Mesendoderm (in vitro differentiated cells): ENCODE measurements around the gene DPYSL4.
"Not testable (repeated sequence)": the region's sequence is repeated elsewhere in the genome, so short reads cannot be mapped to it uniquely, and the experiment has no call there.

Source experiments
- DNase-seq: peaks from one replicate; pipeline ENCODE4 v3.0.0; 2013
- H2AK5ac ChIP-seq: 2 replicates; pipeline ENCODE4 v1.6.1; 2013; ENCODE audit warnings: low read length, inconsistent platforms
- H2BK120ac ChIP-seq: 2 replicates; pipeline ENCODE4 v1.6.1; 2013; ENCODE audit warnings: low read depth, mild to moderate bottlenecking, low read length, moderate library complexity, mixed read lengths
- H2BK15ac ChIP-seq: replicated peaks from 2 replicates; pipeline ENCODE4 v1.6.1; 2013; ENCODE audit warnings: low read depth, mild to moderate bottlenecking, moderate library complexity
- H2BK5ac ChIP-seq: 2 replicates; pipeline ENCODE4 v1.6.1; 2013; ENCODE audit warnings: low read length, inconsistent platforms
- H3K18ac ChIP-seq: 2 replicates; pipeline ENCODE4 v1.6.1; 2013; ENCODE audit warnings: mild to moderate bottlenecking, low read length, mixed read lengths
- H3K23ac ChIP-seq: one replicate; pipeline ENCODE4 v1.6.1; 2013; ENCODE audit warnings: low read length
- H3K27ac ChIP-seq: 2 replicates; pipeline ENCODE4 v1.5.1; 2013; ENCODE audit warnings: low read depth, mild to moderate bottlenecking, inconsistent platforms, low read length, moderate library complexity
- H3K27me3 ChIP-seq: 2 replicates; pipeline ENCODE4 v1.6.1; 2013; ENCODE audit warnings: low read length, control low read depth, mild to moderate bottlenecking, inconsistent platforms; ENCODE audit not compliant: insufficient read depth, poor library complexity
- H3K36me3 ChIP-seq: 2 replicates; pipeline ENCODE4 v1.6.1; 2013; ENCODE audit warnings: low read length, inconsistent platforms; ENCODE audit not compliant: control insufficient read depth, insufficient read depth
- H3K4ac ChIP-seq: one replicate; pipeline ENCODE4 v1.6.1; 2013; ENCODE audit warnings: low read depth, mild to moderate bottlenecking, low read length, moderate library complexity
- H3K4me1 ChIP-seq: 2 replicates; pipeline ENCODE4 v1.6.1; 2013; ENCODE audit warnings: low read depth, low read length, inconsistent platforms; ENCODE audit not compliant: control insufficient read depth
- H3K4me2 ChIP-seq: 2 replicates; pipeline ENCODE4 v1.6.1; 2013; ENCODE audit warnings: low read length
- H3K4me3 ChIP-seq: 2 replicates; pipeline ENCODE4 v1.5.1; 2013; ENCODE audit warnings: mild to moderate bottlenecking, low read length
- H3K56ac ChIP-seq: one replicate; pipeline ENCODE4 v1.6.1; 2013; ENCODE audit warnings: low read length
- H3K79me1 ChIP-seq: 2 replicates; pipeline ENCODE4 v1.6.1; 2013; ENCODE audit warnings: low read length, inconsistent platforms
- H3K79me2 ChIP-seq: 2 replicates; pipeline ENCODE4 v1.6.1; 2013; ENCODE audit warnings: mild to moderate bottlenecking, low read length; ENCODE audit not compliant: control insufficient read depth, insufficient read depth
- H3K9ac ChIP-seq: 2 replicates; pipeline ENCODE4 v1.6.1; 2013; ENCODE audit warnings: low read length, inconsistent platforms
- H4K5ac ChIP-seq: one replicate; pipeline ENCODE4 v1.6.1; 2013; ENCODE audit warnings: low read length
- H4K8ac ChIP-seq: one replicate; pipeline ENCODE4 v1.6.1; 2013; ENCODE audit warnings: low read depth, mild to moderate bottlenecking, control low read depth, low read length, moderate library complexity
- WGBS: extraction: QIAGEN DNeasy Blood & Tissue Kit; methylation state at CpG from one replicate; pipeline ENCODE4 v1.1.7; 2013; ENCODE audit warnings: low lambda C conversion rate, missing lambda C conversion rate; ENCODE audit not compliant: insufficient coverage; ENCODE audit errors: extremely low coverage; 5-methylcytosine and 5-hydroxymethylcytosine counted together

The DPYSL4 gene

DNA sequence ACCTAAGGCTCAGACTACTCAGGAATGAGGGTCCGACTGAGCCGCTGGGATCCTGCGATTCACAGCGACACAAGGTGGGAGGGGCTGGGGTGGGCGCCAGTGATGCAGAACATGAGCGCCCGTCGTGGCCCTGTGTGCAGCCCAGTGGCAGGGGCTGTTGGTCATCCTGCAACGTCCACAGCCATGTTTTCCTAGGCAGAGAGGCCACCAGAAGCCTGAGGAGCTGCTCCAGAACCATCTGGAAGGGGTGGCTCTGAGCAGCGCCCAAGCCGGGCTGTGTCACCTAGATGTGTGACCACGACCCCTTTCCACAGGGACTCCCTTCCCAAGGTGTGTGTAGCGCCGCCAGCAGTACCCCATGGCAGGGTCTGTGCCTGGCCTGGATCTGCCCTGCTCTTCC lies 24.5 kb downstream of the DPYSL4 start:
- Histone ChIP-seq H4K5ac (no peak overlapping the region), H3K27ac (no peak overlapping the region), H3K56ac (no peak overlapping the region), H3K4ac (no peak overlapping the region), H3K18ac (no peak overlapping the region), H2BK120ac (no peak overlapping the region), H2AK5ac (no peak overlapping the region), H2BK15ac (no peak overlapping the region), H3K27me3 (no peaks in the 10 kb centered on the region), H4K8ac (no peak overlapping the region), H3K23ac (no peak overlapping the region), H2BK5ac (no peak overlapping the region), H3K4me3 (no peak overlapping the region), H3K9ac (no peak overlapping the region), H3K4me1 (no peaks in the 10 kb centered on the region), H3K79me1 (no peaks in the 10 kb centered on the region), H3K79me2 (no peaks in the 10 kb centered on the region), H3K4me2 (no peak overlapping the region), H3K36me3 (no peaks in the 10 kb centered on the region)
- no CpG with 5 or more reads among the region's 14 CpGs for WGBS
- no peak for DNase-seq

DNA sequence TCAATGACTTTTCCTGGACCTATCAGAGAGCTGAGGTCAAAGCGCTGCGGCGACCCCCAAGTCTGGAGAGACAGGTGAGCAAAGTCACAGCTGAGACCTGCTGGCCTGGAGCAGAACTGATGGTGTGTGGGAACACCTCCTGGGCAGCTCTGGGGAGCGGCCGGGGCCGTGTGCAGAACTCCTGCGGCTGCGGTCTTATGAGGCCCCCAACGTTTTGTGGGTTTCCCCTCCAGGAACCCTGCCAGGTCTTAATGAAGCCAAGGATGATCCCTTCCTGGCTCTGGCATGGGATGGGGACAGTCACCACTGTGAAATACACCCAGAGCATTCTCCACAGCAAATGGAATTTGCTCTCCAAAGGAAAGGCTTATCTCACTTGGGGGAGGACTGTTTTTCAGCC lies 26.1 kb downstream of the DPYSL4 start:
- H3K36me3 ChIP-seq, result no peaks in the 10 kb centered on the region
- no peaks in the 10 kb centered on the region for H3K27me3 ChIP-seq
- DNase-seq, result no peak
- H3K4me3 ChIP-seq, result no peak overlapping the region
- H3K18ac ChIP-seq, result no peak overlapping the region
- H2BK120ac ChIP-seq, result no peak overlapping the region
- no peak overlapping the region for H4K8ac ChIP-seq
- no peak overlapping the region for H3K23ac ChIP-seq
- no CpG with 5 or more reads among the region's 9 CpGs for WGBS
- no peaks in the 10 kb centered on the region for H3K79me2 ChIP-seq
- no peak overlapping the region for H3K9ac ChIP-seq
- H3K56ac ChIP-seq, result no peak overlapping the region
- H3K79me1 ChIP-seq, result no peaks in the 10 kb centered on the region
- H3K27ac ChIP-seq, result no peak overlapping the region
- no peak overlapping the region for H2AK5ac ChIP-seq
- H2BK5ac ChIP-seq, result no peak overlapping the region
- H3K4me1 ChIP-seq, result no peaks in the 10 kb centered on the region
- H2BK15ac ChIP-seq, result no peak overlapping the region
- no peak overlapping the region for H4K5ac ChIP-seq
- H3K4ac ChIP-seq, result no peak overlapping the region
- no peak overlapping the region for H3K4me2 ChIP-seq

DNA sequence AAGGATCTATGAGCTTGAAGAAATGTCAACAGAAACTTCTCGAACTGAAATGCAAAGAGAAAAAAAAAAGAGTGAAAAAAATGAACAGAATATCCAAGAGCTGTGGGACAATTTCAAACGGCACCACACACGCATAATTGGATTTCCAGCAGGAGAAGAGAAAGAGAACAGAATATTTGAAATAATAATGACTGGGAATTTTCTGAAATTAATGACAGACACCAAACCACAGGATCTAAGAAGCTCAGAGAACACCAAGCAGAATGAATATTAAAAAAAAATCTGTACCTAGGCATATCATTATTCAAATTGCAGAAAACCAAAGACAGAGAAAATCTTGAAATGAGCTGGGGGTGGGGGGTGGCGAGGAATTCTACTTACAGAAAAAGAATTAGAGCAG lies 27.2 kb downstream of the DPYSL4 start:
- Histone ChIP-seq H2AK5ac (no peak overlapping the region), H3K79me1 (no peaks in the 10 kb centered on the region), H3K4ac (no peak overlapping the region), H3K56ac (no peak overlapping the region), H3K27me3 (no peaks in the 10 kb centered on the region), H3K79me2 (no peaks in the 10 kb centered on the region), H2BK120ac (no peak overlapping the region), H3K4me2 (no peak overlapping the region), H4K5ac (no peak overlapping the region), H3K18ac (no peak overlapping the region), H3K4me1 (no peaks in the 10 kb centered on the region), H3K27ac (no peak overlapping the region), H3K9ac (no peak overlapping the region), H2BK5ac (no peak overlapping the region), H3K4me3 (no peak overlapping the region), H4K8ac (no peak overlapping the region), H2BK15ac (no peak overlapping the region), H3K36me3 (no peaks in the 10 kb centered on the region), H3K23ac (no peak overlapping the region)
- no peak for DNase-seq
- WGBS, result no CpG with 5 or more reads among the region's 4 CpGs

DNA sequence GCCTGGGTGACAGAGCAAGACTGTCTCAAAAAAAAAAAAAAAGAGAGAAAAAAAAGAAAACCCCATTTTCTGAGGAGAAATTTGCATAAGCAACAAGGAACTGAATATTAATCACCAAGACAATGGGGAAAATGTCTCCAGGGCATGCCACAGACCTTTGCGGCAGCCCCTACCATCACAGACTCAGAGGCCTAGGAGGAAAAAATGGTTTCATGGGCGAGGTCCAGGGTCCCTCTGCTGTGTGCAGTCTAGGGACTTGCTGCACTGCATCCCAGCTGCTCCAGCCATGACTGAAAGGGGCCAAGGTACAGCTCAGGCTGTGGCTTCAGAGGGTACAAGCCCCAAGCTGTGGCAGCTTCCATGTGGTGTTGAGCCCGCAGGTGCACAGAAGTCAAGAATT lies 29.7 kb downstream of the DPYSL4 start:
- not testable (repeated sequence) for DNase-seq
- no CpG with 5 or more reads among the region's 3 CpGs for WGBS

DNA sequence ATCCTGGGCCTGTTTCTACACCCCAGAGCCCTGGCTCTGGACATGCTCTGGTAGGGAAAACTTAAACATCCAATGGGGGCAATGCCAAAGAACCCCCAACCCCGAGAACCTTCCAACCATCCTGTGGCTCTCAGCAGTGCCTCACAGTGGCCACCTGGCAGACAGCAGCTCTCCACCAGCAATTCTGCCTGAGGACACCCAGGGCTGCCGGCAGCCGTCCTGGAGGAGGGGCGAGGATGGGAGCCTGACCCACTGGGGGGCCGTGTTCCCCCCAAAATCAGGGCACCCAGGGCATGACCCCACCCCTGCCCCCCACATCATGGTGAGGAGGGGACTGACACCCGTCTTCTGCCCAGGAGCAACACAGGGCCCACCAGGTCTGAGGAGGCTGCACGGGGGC lies 32.7 kb downstream of the DPYSL4 start:
- no peak overlapping the region for H2AK5ac ChIP-seq
- H3K9ac ChIP-seq, result no peak overlapping the region
- H3K56ac ChIP-seq, result no peak overlapping the region
- H3K4ac ChIP-seq, result no peak overlapping the region
- no peaks in the 10 kb centered on the region for H3K4me1 ChIP-seq
- H2BK15ac ChIP-seq, result no peak overlapping the region
- H4K5ac ChIP-seq, result no peak overlapping the region
- H2BK120ac ChIP-seq, result no peak overlapping the region
- H3K18ac ChIP-seq, result no peak overlapping the region
- no peak for DNase-seq
- H3K79me2 ChIP-seq, result no peaks in the 10 kb centered on the region
- H4K8ac ChIP-seq, result no peak overlapping the region
- no peaks in the 10 kb centered on the region for H3K27me3 ChIP-seq
- no peaks in the 10 kb centered on the region for H3K36me3 ChIP-seq
- no peaks in the 10 kb centered on the region for H3K79me1 ChIP-seq
- no peak overlapping the region for H3K4me2 ChIP-seq
- no CpG with 5 or more reads among the region's 7 CpGs for WGBS
- H2BK5ac ChIP-seq, result no peak overlapping the region
- H3K23ac ChIP-seq, result no peak overlapping the region
- no peak overlapping the region for H3K27ac ChIP-seq
- H3K4me3 ChIP-seq, result no peak overlapping the region

More for the DNA sequence above, 29.7 kb downstream of the DPYSL4 start:
- H3K4ac ChIP-seq, H3K23ac ChIP-seq, H2BK120ac ChIP-seq, H3K18ac ChIP-seq, H3K36me3 ChIP-seq, H3K4me3 ChIP-seq, H4K5ac ChIP-seq, H2BK15ac ChIP-seq, H4K8ac ChIP-seq, H3K79me1 ChIP-seq, H3K4me2 ChIP-seq, H2AK5ac ChIP-seq, H3K9ac ChIP-seq, H3K27ac ChIP-seq, H3K79me2 ChIP-seq, H3K27me3 ChIP-seq, H3K56ac ChIP-seq, H2BK5ac ChIP-seq, H3K4me1 ChIP-seq: not testable (repeated sequence)

DNA sequence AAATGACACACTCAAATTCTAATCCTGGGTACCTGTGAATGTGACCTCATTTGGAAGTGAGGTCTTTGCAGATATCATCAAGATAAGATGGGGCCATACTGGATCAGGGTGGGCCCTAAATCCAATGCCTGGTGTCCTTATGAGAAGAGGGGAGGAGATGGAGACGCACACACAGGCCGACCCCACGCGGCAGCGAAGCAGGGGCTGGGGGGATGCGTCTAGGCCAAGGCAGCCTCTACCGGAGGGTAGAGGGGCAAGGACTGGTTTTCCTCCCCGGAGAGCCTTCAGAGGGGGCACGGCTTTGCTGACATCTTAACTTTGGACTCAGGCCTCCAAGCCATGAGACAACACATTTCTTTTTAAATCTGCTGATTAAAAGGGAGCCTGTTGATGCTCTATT lies 33.3 kb downstream of the DPYSL4 start:
- Histone ChIP-seq H2AK5ac (no peak overlapping the region), H3K4me2 (no peak overlapping the region), H3K4ac (no peak overlapping the region), H3K27ac (no peak overlapping the region), H3K56ac (no peak overlapping the region), H3K4me3 (no peak overlapping the region), H4K5ac (no peak overlapping the region), H2BK15ac (no peak overlapping the region), H2BK120ac (no peak overlapping the region), H3K23ac (no peak overlapping the region), H3K18ac (no peak overlapping the region), H3K36me3 (no peaks in the 10 kb centered on the region), H3K4me1 (no peaks in the 10 kb centered on the region), H3K9ac (no peak overlapping the region), H3K79me2 (no peaks in the 10 kb centered on the region), H2BK5ac (no peak overlapping the region), H3K79me1 (no peaks in the 10 kb centered on the region), H3K27me3 (no peaks in the 10 kb centered on the region), H4K8ac (no peak overlapping the region)
- no CpG with 5 or more reads among the region's 9 CpGs for WGBS
- DNase-seq, result no peak
